Fibroblast of pulmonary artery (primary cell): Measurements from ENCODE around the gene PCSK2.

Experiments
- DNase-seq: peaks from one replicate; pipeline ENCODE4 v3.0.0-alpha.2; 2010; ENCODE audit warnings: low read depth
- H3K4me3 ChIP-seq: replicated peaks from 2 replicates; pipeline ENCODE4 v1.5.1; 2011; ENCODE audit warnings: low read depth, mild to moderate bottlenecking, control low read depth, low read length, moderate library complexity
- CTCF ChIP-seq: IDR thresholded peaks from 2 replicates; pipeline ENCODE4 v1.5.1; 2011; ENCODE audit warnings: mild to moderate bottlenecking, control low read depth, low read length, inconsistent platforms; ENCODE audit errors: missing control alignments

PCSK2 gene

GRCh38 chr20:17498641-17499040, 271.8 kb downstream of the PCSK2 start:
- TF ChIP-seq CTCF, result no peak
- no peak for DNase-seq

GRCh38 chr20:17499041-17499440, 272.2 kb downstream of the PCSK2 start:
- DNase-seq, result peak; percentile 23
- TF ChIP-seq CTCF, result no peak
- no peak overlapping the region for H3K4me3 ChIP-seq

More at GRCh38 chr20:17498641-17499040, 271.8 kb downstream of the PCSK2 start:
- no peak overlapping the region for H3K4me3 ChIP-seq

- TF ChIP-seq CTCF, result no peak
- no peak overlapping the region for H3K4me3 ChIP-seq
- DNase-seq, result no peak
Measured at GRCh38 chr20:17500271-17500670, 273.4 kb downstream of the PCSK2 start.

- H3K4me3 ChIP-seq, result no peak overlapping the region
- no peak for DNase-seq
- TF ChIP-seq CTCF, result no peak
Measured at GRCh38 chr20:17500826-17501225, 274.0 kb downstream of the PCSK2 start.

GRCh38 chr20:17501701-17502100, 274.9 kb downstream of the PCSK2 start:
- DNase-seq, result no peak
- H3K4me3 ChIP-seq, result no peak overlapping the region
- TF ChIP-seq CTCF, result no peak

- H3K4me3 ChIP-seq, result no peak overlapping the region
- no peak for DNase-seq
- no peak for TF ChIP-seq CTCF
Measured at GRCh38 chr20:17502105-17502504, 275.3 kb downstream of the PCSK2 start.

GRCh38 chr20:17503301-17504065, 276.6 kb downstream of the PCSK2 start:
- DNase-seq, result no peak
- no peak overlapping the region for H3K4me3 ChIP-seq
- TF ChIP-seq CTCF, result no peak
